ENCODE measurements around the gene NEK2. TPM values are rescaled to one million over a fixed set of nuclear protein-coding genes. Genes with fewer than 3 reads are reported as not detected.

Gene NEK2
- total and polyA plus RNA-seq, 2 of the 13 experiments (the other 11 are each of a cell fraction or from before 2014, with no cell fraction given) = 10.9 to 40.8 TPM

GRCh38 chr1:211675230-211676105, at the start of gene NEK2 (continued):
- TF ChIP-seq RXRB (CRISPR knock-in tag; IDR thresholded peaks at IDR 0.05; ENCODE audit: borderline replicate concordance) (peak; percentile 83), BCLAF1 (IDR thresholded peaks at IDR 0.05) (no peak), ZFP82 (CRISPR knock-in tag; IDR thresholded peaks at IDR 0.05; ENCODE audit: borderline replicate concordance) (no peak), ARNT (IDR thresholded peaks at IDR 0.05) (no peak), HBP1 (CRISPR knock-in tag; IDR thresholded peaks at IDR 0.05; ENCODE audit: low read depth) (peak; percentile 93; the same call in 1 of the 2 replicates), SKIL (CRISPR knock-in tag; IDR thresholded peaks at IDR 0.05; ENCODE audit: borderline replicate concordance) (peak; percentile 71; the same call in 1 of the 2 replicates), ZNF83 (CRISPR knock-in tag; IDR thresholded peaks at IDR 0.05; ENCODE audit: borderline replicate concordance) (no peak), HDAC2 (CRISPR knock-in tag; IDR thresholded peaks at IDR 0.05) (peak; percentile 89), ZNF562 (CRISPR knock-in tag; IDR thresholded peaks at IDR 0.05; ENCODE audit: borderline replicate concordance) (no peak), SATB2 (CRISPR knock-in tag; IDR thresholded peaks at IDR 0.05) (no peak), ONECUT2 (CRISPR knock-in tag; IDR thresholded peaks at IDR 0.05) (no peak), ZNF24 (IDR thresholded peaks at IDR 0.05) (0 out of 2 replicates have a peak, but pooled peaks have one; percentile 30), EEA1 (CRISPR knock-in tag; IDR thresholded peaks at IDR 0.05; ENCODE audit: borderline replicate concordance) (peak; percentile 4; the same call in 1 of the 2 replicates), BCL3 (CRISPR knock-in tag; IDR thresholded peaks at IDR 0.05) (no peak), ZBTB1 (CRISPR knock-in tag; IDR thresholded peaks at IDR 0.05; ENCODE audit: borderline replicate concordance) (no peak), TBP (CRISPR knock-in tag; IDR thresholded peaks at IDR 0.05) (no peak), MAFG (CRISPR knock-in tag; IDR thresholded peaks at IDR 0.05) (no peak), ELF4 (CRISPR knock-in tag; IDR thresholded peaks at IDR 0.05; ENCODE audit: borderline replicate concordance) (no peak), ZNF383 (CRISPR knock-in tag; IDR thresholded peaks at IDR 0.05; ENCODE audit: borderline replicate concordance) (no peak), HES4 (CRISPR knock-in tag; IDR thresholded peaks at IDR 0.05; ENCODE audit: borderline replicate concordance) (no peak), THAP8 (CRISPR knock-in tag; IDR thresholded peaks at IDR 0.05; ENCODE audit: borderline replicate concordance) (no peak)

Data from HepG2 (cell line).